VCaP (cell line): ENCODE data around the gene TERT.
"Not testable (repeated sequence)": the region's sequence is repeated elsewhere in the genome, so short reads cannot be mapped to it uniquely, and the experiment has no call there.

Source experiments
- H3K27ac ChIP-seq: fragments of 450-650 bp; 2 replicates; pipeline ENCODE4 v1.5.1; 2017
- CTCF ChIP-seq: fragments of 450-650 bp; conservative IDR thresholded peaks from 2 replicates; pipeline ENCODE4 v1.5.1; 2017; ENCODE audit warnings: mild to moderate bottlenecking, moderate library complexity

Gene TERT

GRCh38 chr5:1235379-1235778, 59.5 kb downstream of the TERT start:
- H3K27ac ChIP-seq = no peak overlapping the region
- peak; percentile 19; the same call in 1 of the 2 replicates for TF ChIP-seq CTCF

- no peak for TF ChIP-seq CTCF
- H3K27ac ChIP-seq = no peak overlapping the region
Measured at GRCh38 chr5:1232780-1233179, 62.1 kb downstream of the TERT start.

GRCh38 chr5:1231354-1231905, 63.4 kb downstream of the TERT start:
- TF ChIP-seq CTCF = no peak
- H3K27ac ChIP-seq = no peak overlapping the region

GRCh38 chr5:1230551-1230950, 64.3 kb downstream of the TERT start:
- no peak for TF ChIP-seq CTCF
- H3K27ac ChIP-seq = no peak overlapping the region

- no peak for TF ChIP-seq CTCF
- H3K27ac ChIP-seq = no peak overlapping the region
Measured at GRCh38 chr5:1229822-1230221, 65.0 kb downstream of the TERT start.

- not testable (repeated sequence) for H3K27ac ChIP-seq
Measured at GRCh38 chr5:1229023-1229422, 65.8 kb downstream of the TERT start.

- H3K27ac ChIP-seq = peak overlapping the region; percentile 54
- no peak for TF ChIP-seq CTCF
Measured at GRCh38 chr5:1228120-1228519, 66.7 kb downstream of the TERT start.

- TF ChIP-seq CTCF = no peak
- peak overlapping the region; percentile 54 for H3K27ac ChIP-seq
Measured at GRCh38 chr5:1227667-1228066, 67.2 kb downstream of the TERT start.
